ENCODE data around the gene GALNT16. TPM values are rescaled to one million over a fixed set of nuclear protein-coding genes. Genes with fewer than 3 reads are reported as not detected.
"Not testable (repeated sequence)": the region's sequence is repeated elsewhere in the genome, so short reads cannot be mapped to it uniquely, and the experiment has no call there.

Gene GALNT16
- total RNA-seq, 1 donor from 2014 or later, result not detected

DNA sequence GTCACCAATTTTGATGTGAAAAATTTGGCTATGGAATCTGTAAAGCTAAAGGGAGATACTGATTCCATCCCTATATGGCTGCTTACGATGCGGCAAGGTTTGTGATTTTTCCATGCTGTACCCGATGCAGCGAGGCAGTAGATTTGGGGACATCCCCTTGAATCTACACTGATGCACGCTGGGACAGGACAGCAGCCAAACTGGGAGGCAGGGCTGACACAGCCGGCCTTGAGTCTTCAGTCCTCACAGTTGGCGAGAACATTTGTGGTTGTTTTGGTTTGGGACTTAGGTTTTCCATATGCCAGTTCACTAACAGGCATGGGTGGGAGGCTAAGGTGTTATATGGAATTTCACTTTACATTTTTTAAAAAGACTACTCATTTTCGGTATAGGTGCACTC lies 3.8 kb downstream of the GALNT16 start:
- Mint-ChIP-seq H3K27me3 (peaks cover 53% of the 10 kb centered on the region), H3K36me3 (ENCODE audit: low read depth) (no peaks in the 10 kb centered on the region), H3K4me1 (peaks cover 4% of the 10 kb centered on the region), H3K4me3 (no peak overlapping the region), H3K27ac (no peak overlapping the region), H3K9me3 (no peaks in the 10 kb centered on the region)
- no peak for DNase-seq
- intact Hi-C loops (cut with micrococcal nuclease), result loop anchor here (5.0 kb wide), 1 partner anchor 309 kb away; the partner anchor contains the start of gene CCDC177

DNA sequence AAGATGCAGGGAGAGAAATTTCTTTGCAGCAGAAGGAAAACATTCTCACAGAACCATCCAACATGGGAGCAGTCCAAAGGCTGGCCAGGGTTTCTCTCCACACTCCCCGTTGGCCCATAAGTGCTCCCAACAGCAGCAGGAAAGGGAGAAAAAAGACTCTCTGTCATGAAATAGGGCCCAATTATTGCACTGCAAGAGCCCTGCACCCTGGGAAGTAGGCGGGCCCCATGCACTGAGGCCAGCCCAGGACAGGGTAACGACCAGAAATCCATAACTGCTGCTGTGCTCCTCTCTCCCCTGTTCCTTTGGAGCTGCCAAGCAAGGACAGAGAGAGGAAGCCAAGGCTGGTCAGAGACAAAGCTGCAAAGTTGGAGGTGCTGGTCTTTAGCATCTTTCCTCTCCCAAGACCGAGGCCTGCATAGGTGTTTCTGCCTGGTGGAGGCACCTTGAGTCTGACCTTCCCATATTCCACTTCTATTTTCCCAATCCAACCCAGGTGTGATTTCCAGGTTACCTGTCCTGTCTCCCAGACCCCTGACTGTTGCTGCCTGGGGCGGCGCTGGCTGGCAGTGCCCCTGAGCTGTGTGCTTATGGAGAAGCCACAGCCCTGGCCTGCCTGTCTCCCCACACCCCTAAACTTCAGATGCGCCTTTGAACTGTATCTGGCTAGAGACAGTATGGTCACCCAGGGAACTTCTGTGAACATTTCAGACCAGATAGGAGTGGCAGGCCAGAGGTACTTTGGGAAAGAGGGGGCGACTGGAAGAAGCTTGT lies 6.8 kb downstream of the GALNT16 start:
- no peak overlapping the region for H3K27ac Mint-ChIP-seq
- DNase-seq, result no peak
- H3K9me3 Mint-ChIP-seq, result no peaks in the 10 kb centered on the region
- intact Hi-C loops (cut with micrococcal nuclease), result no loop called here
- H3K27me3 Mint-ChIP-seq, result peaks cover 35% of the 10 kb centered on the region
- no peak overlapping the region for H3K4me3 Mint-ChIP-seq
- no peaks in the 10 kb centered on the region for H3K4me1 Mint-ChIP-seq
- no peaks in the 10 kb centered on the region for H3K36me3 Mint-ChIP-seq (ENCODE audit: low read depth)

DNA sequence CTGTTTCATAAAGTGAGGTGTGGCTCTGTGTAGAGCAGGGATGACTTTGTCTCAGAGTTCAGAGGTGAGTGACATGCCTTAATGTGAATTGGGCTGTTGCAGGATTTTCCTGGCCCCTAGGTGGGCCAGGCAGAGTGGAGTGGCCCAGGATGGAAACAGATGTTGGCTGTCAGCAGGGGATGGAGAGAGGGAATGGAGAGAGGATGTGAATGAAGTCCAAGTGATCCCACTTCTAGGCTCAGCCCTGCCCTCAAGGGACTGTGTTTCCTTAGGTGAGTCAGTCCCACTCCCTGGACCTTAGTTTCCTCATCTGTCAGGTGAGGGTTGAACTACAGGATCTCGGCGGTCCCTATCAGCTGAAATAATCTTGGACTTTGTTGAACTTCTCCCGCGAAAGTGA lies 7.5 kb downstream of the GALNT16 start:
- Mint-ChIP-seq H3K36me3 (ENCODE audit: low read depth) (no peaks in the 10 kb centered on the region), H3K4me1 (no peaks in the 10 kb centered on the region), H3K27ac (no peak overlapping the region), H3K9me3 (no peaks in the 10 kb centered on the region), H3K27me3 (peaks cover 27% of the 10 kb centered on the region), H3K4me3 (no peak overlapping the region)
- no peak for DNase-seq
- intact Hi-C loops (cut with micrococcal nuclease), result no loop called here

- no peak for DNase-seq
- no peaks in the 10 kb centered on the region for H3K36me3 Mint-ChIP-seq (ENCODE audit: low read depth)
- no peaks in the 10 kb centered on the region for H3K4me1 Mint-ChIP-seq
- H3K27me3 Mint-ChIP-seq, result peaks cover 26% of the 10 kb centered on the region
- intact Hi-C loops (cut with micrococcal nuclease), result no loop called here
- no peak overlapping the region for H3K27ac Mint-ChIP-seq
- no peak overlapping the region for H3K4me3 Mint-ChIP-seq
- no peaks in the 10 kb centered on the region for H3K9me3 Mint-ChIP-seq
These were observed 8.3 kb downstream of the GALNT16 start for GRCh38 chr14:69268223-69268622.

DNA sequence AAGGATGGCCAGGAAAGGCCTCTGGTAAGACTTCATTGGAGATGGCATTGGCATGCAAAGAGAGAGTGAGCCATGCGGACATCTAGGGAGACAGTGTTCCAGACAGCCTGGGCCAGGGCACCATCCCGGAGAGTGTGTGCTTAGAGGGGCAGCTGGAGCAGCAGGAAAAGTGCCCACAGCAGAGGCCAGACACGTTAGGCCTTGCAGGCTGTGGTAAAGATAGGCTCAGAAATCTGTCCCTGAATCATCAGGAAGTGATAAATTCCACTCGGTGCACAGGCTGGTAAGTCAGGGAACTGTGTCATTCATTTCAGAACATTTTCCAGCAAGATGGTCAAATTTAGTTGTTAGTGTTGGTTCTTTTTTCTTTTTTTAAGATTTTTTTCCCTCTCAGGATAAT lies 8.8 kb downstream of the GALNT16 start:
- H3K36me3 Mint-ChIP-seq (ENCODE audit: low read depth), result no peaks in the 10 kb centered on the region
- no peak for DNase-seq
- intact Hi-C loops (cut with micrococcal nuclease), result no loop called here
- no peak overlapping the region for H3K27ac Mint-ChIP-seq
- no peak overlapping the region for H3K4me3 Mint-ChIP-seq
- peaks cover 25% of the 10 kb centered on the region for H3K27me3 Mint-ChIP-seq
- no peaks in the 10 kb centered on the region for H3K4me1 Mint-ChIP-seq
- no peaks in the 10 kb centered on the region for H3K9me3 Mint-ChIP-seq

GRCh38 chr14:69269381-69269780 lies 9.4 kb downstream of the GALNT16 start:
- H3K27me3 Mint-ChIP-seq, result peaks cover 20% of the 10 kb centered on the region
- H3K9me3 Mint-ChIP-seq, result no peaks in the 10 kb centered on the region
- intact Hi-C loops (cut with micrococcal nuclease), result no loop called here
- no peaks in the 10 kb centered on the region for H3K36me3 Mint-ChIP-seq (ENCODE audit: low read depth)
- no peak overlapping the region for H3K27ac Mint-ChIP-seq
- no peak overlapping the region for H3K4me3 Mint-ChIP-seq
- no peaks in the 10 kb centered on the region for H3K4me1 Mint-ChIP-seq
- DNase-seq, result no peak

DNA sequence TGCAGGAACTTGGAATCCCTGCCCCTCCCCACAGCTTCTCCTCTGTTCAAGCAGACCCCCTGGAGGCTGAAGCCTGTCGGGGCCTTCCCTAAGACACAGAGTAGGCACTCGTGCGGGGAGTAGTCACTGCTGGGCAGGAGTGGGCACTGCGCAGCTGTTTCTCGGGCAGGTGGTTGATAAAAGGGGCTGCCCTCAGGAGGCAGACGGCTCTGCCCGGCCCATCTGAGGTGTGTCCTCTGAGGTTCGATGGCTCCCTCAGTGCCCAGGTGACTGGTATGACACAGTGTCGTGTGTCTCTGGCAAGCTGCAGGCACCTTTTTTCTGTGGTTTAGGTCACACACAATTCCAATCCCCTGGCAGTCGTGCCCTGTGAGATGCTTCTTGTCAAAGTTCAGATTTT lies 10.1 kb downstream of the GALNT16 start:
- no peaks in the 10 kb centered on the region for H3K4me1 Mint-ChIP-seq
- no peaks in the 10 kb centered on the region for H3K36me3 Mint-ChIP-seq (ENCODE audit: low read depth)
- H3K27ac Mint-ChIP-seq, result no peak overlapping the region
- H3K9me3 Mint-ChIP-seq, result no peaks in the 10 kb centered on the region
- DNase-seq, result no peak
- no peak overlapping the region for H3K4me3 Mint-ChIP-seq
- intact Hi-C loops (cut with micrococcal nuclease), result no loop called here
- peaks cover 22% of the 10 kb centered on the region for H3K27me3 Mint-ChIP-seq

DNA sequence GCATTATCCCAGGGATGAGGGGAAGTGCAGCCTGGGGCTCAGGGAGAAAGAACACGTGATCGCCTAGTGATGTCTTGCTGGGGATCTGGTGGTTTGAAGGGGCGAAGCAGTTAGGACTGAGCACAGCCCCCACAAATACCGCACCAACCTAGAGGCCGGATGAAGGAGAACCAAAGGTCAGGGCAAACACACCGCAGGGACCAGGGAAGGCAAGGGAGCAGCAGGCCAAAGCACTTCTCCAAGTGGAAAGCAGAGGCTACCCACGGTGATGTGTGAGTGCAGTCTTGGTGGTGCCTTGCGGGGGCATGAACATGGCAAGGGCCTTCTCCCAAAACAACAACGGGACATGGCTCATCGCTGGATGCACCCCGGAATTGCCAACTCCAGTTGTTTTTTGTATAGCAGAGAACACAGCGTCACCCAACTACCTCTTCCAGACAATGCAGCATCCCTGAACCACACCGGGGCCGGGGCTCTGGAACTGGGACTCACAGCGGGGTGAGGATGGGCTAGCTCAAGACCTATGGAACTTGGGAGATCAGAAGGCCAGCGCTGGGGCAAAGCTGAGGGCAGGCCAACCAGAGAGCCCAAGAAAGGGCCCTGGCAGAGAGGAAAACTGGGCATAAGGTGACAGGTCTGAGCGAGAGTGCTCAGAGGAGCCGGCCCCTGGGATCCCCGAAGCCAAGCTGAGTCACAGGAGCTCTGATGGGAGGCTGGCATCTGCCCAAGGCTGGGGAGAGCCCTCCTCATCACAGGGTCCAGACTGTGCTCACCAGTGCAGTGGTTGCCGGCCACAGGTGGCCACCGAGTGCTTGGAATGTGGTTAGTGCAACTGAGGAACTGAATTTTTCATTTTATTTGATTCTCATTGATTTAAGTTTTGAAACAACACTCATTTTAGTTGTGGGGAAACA lies 11.1 kb downstream of the GALNT16 start:
- peaks cover 17% of the 10 kb centered on the region for H3K27me3 Mint-ChIP-seq
- no peaks in the 10 kb centered on the region for H3K4me1 Mint-ChIP-seq
- intact Hi-C loops (cut with micrococcal nuclease), result no loop called here
- no peaks in the 10 kb centered on the region for H3K36me3 Mint-ChIP-seq (ENCODE audit: low read depth)
- no peaks in the 10 kb centered on the region for H3K9me3 Mint-ChIP-seq
- no peak overlapping the region for H3K27ac Mint-ChIP-seq
- no peak overlapping the region for H3K4me3 Mint-ChIP-seq
- DNase-seq, result no peak

- Mint-ChIP-seq H3K9me3 (no peaks in the 10 kb centered on the region), H3K27ac (no peak overlapping the region), H3K4me3 (no peak overlapping the region), H3K4me1 (no peaks in the 10 kb centered on the region), H3K36me3 (ENCODE audit: low read depth) (no peaks in the 10 kb centered on the region), H3K27me3 (peaks cover 19% of the 10 kb centered on the region)
- intact Hi-C loops (cut with micrococcal nuclease), result no loop called here
- DNase-seq, result no peak
These were observed 14.4 kb downstream of the GALNT16 start for GRCh38 chr14:69274321-69274720.

DNA sequence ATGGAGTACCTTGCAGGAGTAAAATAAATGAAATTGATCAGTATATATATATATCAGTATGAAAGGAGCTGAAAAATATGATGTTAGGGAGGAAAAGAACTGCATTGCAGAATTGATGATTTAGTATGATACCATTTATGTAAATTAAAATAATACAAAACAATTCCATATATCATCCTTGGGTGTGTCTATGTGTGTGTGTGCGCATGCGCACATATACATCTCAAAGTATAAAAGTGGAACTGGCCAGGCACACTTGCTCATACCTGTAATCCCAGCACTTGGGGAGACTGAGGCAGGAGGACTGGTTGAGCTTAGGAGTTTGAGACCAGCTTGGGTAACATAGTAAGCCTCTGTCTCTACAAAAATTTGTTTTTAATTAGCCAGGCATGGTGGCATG lies 15.4 kb downstream of the GALNT16 start:
- Mint-ChIP-seq H3K27me3 (peaks cover 23% of the 10 kb centered on the region), H3K4me1 (no peaks in the 10 kb centered on the region), H3K27ac (no peak overlapping the region), H3K4me3 (no peak overlapping the region), H3K9me3 (no peaks in the 10 kb centered on the region), H3K36me3 (ENCODE audit: low read depth) (no peaks in the 10 kb centered on the region)
- intact Hi-C loops (cut with micrococcal nuclease), result no loop called here
- no peak for DNase-seq

- intact Hi-C loops (cut with micrococcal nuclease); DNase-seq; H3K27ac Mint-ChIP-seq; H3K4me3 Mint-ChIP-seq; H3K9me3 Mint-ChIP-seq; H3K36me3 Mint-ChIP-seq (ENCODE audit: low read depth); H3K4me1 Mint-ChIP-seq: not testable (repeated sequence)
- peaks cover 23% of the 10 kb centered on the region for H3K27me3 Mint-ChIP-seq
These were observed 17.4 kb downstream of the GALNT16 start for GRCh38 chr14:69277356-69277755.

DNA sequence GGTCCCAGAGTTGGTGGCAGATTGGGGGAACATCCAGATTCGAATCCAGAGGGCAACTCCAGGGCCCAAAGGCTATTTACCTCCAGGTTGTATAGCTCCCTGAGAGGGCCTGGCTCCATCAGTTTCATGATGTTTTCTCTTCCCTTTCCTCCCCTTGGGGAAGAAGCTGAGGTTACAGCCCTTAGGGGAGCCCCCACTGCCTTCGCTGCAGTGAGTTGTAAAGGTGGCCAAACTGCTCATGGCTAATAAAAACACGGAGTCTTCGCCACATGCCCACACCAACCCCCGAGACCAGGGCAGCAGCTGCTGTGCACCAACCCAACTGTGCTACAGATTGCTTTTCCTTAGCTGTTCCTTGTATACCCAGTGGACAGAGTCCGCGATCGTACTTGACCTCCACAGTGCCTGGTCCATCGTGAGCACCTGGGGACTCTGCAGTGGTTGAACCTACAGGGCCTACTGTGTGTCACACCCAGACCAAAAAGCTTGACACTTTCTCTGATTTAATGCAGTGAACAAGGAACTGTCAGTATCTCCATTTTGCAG lies 20.9 kb downstream of the GALNT16 start:
- DNase-seq, result no peak
- H3K36me3 Mint-ChIP-seq (ENCODE audit: low read depth), result no peaks in the 10 kb centered on the region
- H3K9me3 Mint-ChIP-seq, result no peaks in the 10 kb centered on the region
- H3K4me3 Mint-ChIP-seq, result no peak overlapping the region
- H3K27me3 Mint-ChIP-seq, result peaks cover 9% of the 10 kb centered on the region
- intact Hi-C loops (cut with micrococcal nuclease), result no loop called here
- no peak overlapping the region for H3K27ac Mint-ChIP-seq
- no peaks in the 10 kb centered on the region for H3K4me1 Mint-ChIP-seq

DNA sequence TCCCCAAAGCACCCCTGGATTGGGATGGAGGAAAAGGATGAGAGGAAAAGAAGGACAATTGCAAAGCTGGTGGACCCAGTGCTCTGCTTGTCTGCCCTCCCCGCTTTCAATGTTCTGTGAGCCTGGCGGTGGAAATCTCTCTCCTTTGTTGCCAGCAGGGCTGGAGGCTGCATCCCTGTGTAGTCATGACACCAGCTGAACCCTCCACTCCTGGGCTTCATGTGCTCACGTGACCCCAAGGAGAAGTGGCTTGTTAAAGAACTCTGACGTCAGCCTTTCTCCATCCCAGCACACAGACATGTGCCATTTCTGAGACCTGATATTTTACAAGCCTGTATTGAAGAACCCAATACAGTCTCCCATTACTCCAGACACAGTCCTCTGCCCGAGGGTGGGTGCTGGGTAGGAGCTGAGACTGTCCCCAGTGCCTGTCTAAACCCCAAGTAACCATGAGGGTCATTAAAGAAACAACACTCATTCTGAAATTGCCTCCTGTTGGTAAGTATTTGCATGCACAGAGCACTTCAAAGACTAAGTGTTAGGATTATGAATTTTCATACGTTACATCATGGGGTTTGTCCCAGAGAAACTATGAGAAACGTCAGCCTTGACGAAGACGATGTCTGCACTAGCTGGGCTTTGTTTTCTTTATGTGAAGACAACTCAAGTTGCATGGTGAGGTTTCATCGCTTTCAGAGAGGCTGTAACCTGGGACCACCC lies 21.7 kb downstream of the GALNT16 start:
- no peak for DNase-seq
- Mint-ChIP-seq H3K9me3 (no peaks in the 10 kb centered on the region), H3K36me3 (ENCODE audit: low read depth) (no peaks in the 10 kb centered on the region), H3K4me3 (no peak overlapping the region), H3K4me1 (no peaks in the 10 kb centered on the region), H3K27ac (no peak overlapping the region), H3K27me3 (peaks cover 9% of the 10 kb centered on the region)
- intact Hi-C loops (cut with micrococcal nuclease), result no loop called here

Measured in activated CD4-positive, alpha-beta T cell treated with anti-CD3 and anti-CD28 coated beads, Interleukin-2, amount 10 ng/mL, durations not matched to agents 24 days and 14 days (primary cell).